Subcutaneous abdominal adipose tissue (tissue), 5 donors: Measurements from ENCODE around the gene PHKA2.

Experiments
- H3K27ac ChIP-seq: one replicate; pipeline ENCODE4 v1.7.0; 2013; ENCODE audit warnings: low read depth, mild to moderate bottlenecking, inconsistent platforms, low read length, moderate library complexity
- H3K27me3 ChIP-seq, 5 donors: one replicate each; pipeline ENCODE4 v1.7.0; 2013; ENCODE audit warnings: low read length in 5 of 5, inconsistent platforms in 1 of 5; ENCODE audit not compliant: control insufficient read depth in 5 of 5, insufficient read depth in 4 of 5
- H3K36me3 ChIP-seq, 5 donors: one replicate each; pipeline ENCODE4 v1.7.0; 2013; ENCODE audit warnings: low read length in 5 of 5; ENCODE audit not compliant: control insufficient read depth in 5 of 5, insufficient read depth in 5 of 5
- H3K4me1 ChIP-seq, 5 donors: one replicate each; pipeline ENCODE4 v1.7.0; 2013; ENCODE audit warnings: low read length in 5 of 5, mild to moderate bottlenecking in 3 of 5, moderate library complexity in 1 of 5; ENCODE audit not compliant: control insufficient read depth in 5 of 5, insufficient read depth in 5 of 5
- H3K4me3 ChIP-seq, 5 donors: one replicate each; pipeline ENCODE4 v1.7.0; 2013; ENCODE audit warnings: low read length in 5 of 5, low read depth in 1 of 5
- H3K9ac ChIP-seq, 5 donors: one replicate each; pipeline ENCODE4 v1.7.0; 2013; ENCODE audit warnings: low read length in 5 of 5, mild to moderate bottlenecking in 4 of 5, moderate library complexity in 3 of 5
- H3K9me3 ChIP-seq, 5 donors: one replicate each; pipeline ENCODE4 v1.7.0; 2013; ENCODE audit warnings: low read length in 5 of 5; ENCODE audit not compliant: control insufficient read depth in 5 of 5
- donor health status: healthy.
- donor health status: healthy.
- donor health status: healthy.
- donor health status: healthy.
- donor health status: healthy.

The PHKA2 gene

GRCh38 chrX:18895189-18895951, 88.5 kb downstream of the PHKA2 start:
- Histone ChIP-seq H3K4me3 (no peak overlapping the region), H3K27me3 (peaks cover 0 to 6% (median 0%) of the 10 kb centered on the region in 5 donors), H3K36me3 (peaks cover 0 to 43% (median 18%) of the 10 kb centered on the region in 5 donors), H3K9me3 (no peaks in the 10 kb centered on the region), H3K9ac (no peak overlapping the region), H3K27ac (peak overlapping the region; percentile 16), H3K4me1 (peaks cover 0 to 31% (median 18%) of the 10 kb centered on the region in 5 donors)

DNA sequence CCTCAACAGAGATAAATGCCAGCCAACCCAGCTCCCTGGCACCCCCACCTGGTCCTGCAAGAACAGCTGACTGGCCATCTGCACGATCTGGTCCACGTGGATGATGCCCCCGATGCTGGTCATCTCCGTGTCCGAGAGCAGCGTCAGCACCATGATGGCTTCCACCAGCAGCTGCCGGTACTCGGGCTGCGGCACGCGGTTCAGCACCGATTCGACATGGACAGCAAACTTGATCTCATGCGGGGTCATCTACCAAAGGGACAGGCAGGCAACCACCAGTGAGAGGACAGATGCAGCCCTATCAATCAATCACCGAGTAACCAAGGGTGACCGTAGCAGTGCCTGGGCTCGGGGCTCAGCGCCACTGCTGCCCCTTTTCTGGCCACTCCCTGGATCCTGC, 89.8 kb downstream of the PHKA2 start:
- H3K36me3 ChIP-seq = peaks cover 0 to 42% (median 18%) of the 10 kb centered on the region in 5 donors
- H3K9me3 ChIP-seq = no peaks in the 10 kb centered on the region
- no peak overlapping the region for H3K4me3 ChIP-seq
- H3K9ac ChIP-seq = no peak overlapping the region
- H3K27ac ChIP-seq = no peak overlapping the region
- H3K27me3 ChIP-seq = peaks cover 0 to 6% (median 0%) of the 10 kb centered on the region in 5 donors
- H3K4me1 ChIP-seq = peaks cover 0 to 35% (median 18%) of the 10 kb centered on the region in 5 donors

DNA sequence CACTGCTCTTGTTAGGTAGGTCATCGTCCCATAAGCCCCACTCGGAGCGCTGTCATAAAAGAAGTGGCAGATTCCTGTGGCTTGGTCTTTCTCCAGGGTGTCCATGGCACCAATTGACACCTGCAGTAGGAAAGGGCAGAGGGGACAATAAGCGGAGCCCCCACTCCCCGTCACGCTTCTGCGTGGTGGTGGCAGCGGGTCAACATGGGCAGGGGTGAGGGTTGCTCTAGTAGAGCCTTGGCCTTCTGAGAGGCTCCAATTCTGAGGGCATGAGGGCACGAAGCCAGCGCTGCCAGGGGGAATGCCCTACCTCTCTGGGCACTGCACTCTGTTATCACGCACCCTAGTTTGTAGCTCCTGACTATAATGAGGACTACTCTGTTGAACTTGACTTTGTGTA, 90.4 kb downstream of the PHKA2 start:
- H3K36me3 ChIP-seq = peaks cover 0 to 36% (median 18%) of the 10 kb centered on the region in 5 donors
- no peaks in the 10 kb centered on the region for H3K9me3 ChIP-seq
- H3K4me3 ChIP-seq = no peak overlapping the region
- peaks cover 0 to 6% (median 0%) of the 10 kb centered on the region in 5 donors for H3K27me3 ChIP-seq
- H3K27ac ChIP-seq = no peak overlapping the region
- peaks cover 0 to 38% (median 18%) of the 10 kb centered on the region in 5 donors for H3K4me1 ChIP-seq
- no peak overlapping the region for H3K9ac ChIP-seq

- Histone ChIP-seq H3K9me3 (no peaks in the 10 kb centered on the region), H3K9ac (no peak overlapping the region), H3K4me3 (no peak overlapping the region), H3K27me3 (peaks cover 0 to 6% (median 0%) of the 10 kb centered on the region in 5 donors), H3K36me3 (peaks cover 0 to 30% (median 18%) of the 10 kb centered on the region in 5 donors), H3K4me1 (peaks cover 0 to 42% (median 22%) of the 10 kb centered on the region in 5 donors), H3K27ac (no peak overlapping the region)
Measured at GRCh38 chrX:18892899-18893298, 91.0 kb downstream of the PHKA2 start.

DNA sequence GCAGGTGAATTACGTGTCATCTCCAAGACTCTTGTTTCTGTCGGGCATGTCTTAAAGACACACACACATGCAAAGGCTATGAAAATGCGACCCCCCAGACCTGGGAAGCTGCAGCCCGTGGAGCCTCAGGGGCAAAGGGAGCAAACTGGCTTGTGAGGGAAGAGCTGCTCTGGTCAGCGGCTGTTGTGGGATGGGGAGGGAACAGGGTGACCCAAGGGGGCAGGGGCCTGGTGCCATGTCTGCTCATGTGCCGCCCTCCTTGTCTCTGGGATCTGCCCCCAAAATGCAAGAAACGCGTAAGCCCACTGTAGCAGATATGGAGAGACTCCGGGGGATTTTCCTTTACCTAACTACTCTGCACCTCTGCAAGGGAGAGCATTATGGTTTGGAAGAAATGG, 92.4 kb downstream of the PHKA2 start:
- H3K27ac ChIP-seq = no peak overlapping the region
- no peak overlapping the region for H3K4me3 ChIP-seq
- no peaks in the 10 kb centered on the region for H3K9me3 ChIP-seq
- H3K9ac ChIP-seq = no peak overlapping the region
- peaks cover 0 to 18% (median 12%) of the 10 kb centered on the region in 5 donors for H3K36me3 ChIP-seq
- peaks cover 0 to 6% (median 4%) of the 10 kb centered on the region in 5 donors for H3K27me3 ChIP-seq
- peaks cover 0 to 50% (median 35%) of the 10 kb centered on the region in 5 donors for H3K4me1 ChIP-seq

DNA sequence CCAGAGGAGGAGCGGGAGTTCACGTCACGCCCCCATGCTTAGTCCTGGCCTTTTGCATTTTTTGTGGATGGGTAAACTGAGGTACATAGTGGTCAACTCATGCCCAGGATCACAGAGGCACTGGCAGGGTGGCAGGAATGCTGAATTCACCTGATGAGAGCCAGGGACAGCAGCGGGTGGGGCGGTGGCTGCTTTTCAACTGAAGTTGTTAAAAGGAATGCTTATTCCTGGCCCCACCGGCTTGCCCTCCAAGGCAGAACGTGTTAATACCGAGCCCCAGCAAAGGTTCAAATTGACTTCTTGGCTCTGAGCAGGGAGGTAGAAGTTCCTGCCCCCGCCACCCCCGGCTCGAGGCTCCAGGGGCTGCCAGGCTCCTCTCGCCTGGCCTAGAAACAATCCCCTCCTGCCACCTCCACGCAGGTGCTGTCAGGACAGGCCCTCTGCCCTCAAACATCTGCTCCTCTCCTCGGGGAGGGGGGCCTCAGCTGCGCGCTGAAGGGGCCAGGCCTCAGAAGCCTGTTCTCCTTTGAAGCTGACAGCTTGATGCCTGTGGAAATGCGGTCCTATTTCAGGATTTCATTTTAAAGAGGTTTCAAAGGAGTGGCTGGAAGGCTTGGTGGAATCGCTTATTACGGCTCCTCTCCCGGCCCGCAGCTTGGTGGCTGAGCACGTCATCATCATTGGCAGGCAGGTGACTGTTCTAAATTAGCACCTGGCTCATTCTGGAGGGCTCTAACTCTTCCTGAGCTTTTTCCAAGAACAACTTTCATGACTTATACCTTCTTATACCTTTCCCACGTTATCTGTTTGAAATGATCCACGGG, 93.0 kb downstream of the PHKA2 start:
- H3K27ac ChIP-seq = no peak overlapping the region
- no peaks in the 10 kb centered on the region for H3K9me3 ChIP-seq
- H3K4me3 ChIP-seq = no peak overlapping the region
- no peak overlapping the region for H3K9ac ChIP-seq
- peaks cover 0 to 8% (median 4%) of the 10 kb centered on the region in 5 donors for H3K27me3 ChIP-seq
- peaks cover 0 to 16% (median 12%) of the 10 kb centered on the region in 5 donors for H3K36me3 ChIP-seq
- peaks cover 0 to 50% (median 34%) of the 10 kb centered on the region in 5 donors for H3K4me1 ChIP-seq

- no peak overlapping the region for H3K27ac ChIP-seq
- H3K4me1 ChIP-seq = peaks cover 0 to 47% (median 31%) of the 10 kb centered on the region in 5 donors
- H3K9ac ChIP-seq = no peak overlapping the region
- no peak overlapping the region for H3K4me3 ChIP-seq
- no peaks in the 10 kb centered on the region for H3K9me3 ChIP-seq
- peaks cover 0 to 16% (median 12%) of the 10 kb centered on the region in 5 donors for H3K36me3 ChIP-seq
- peaks cover 0 to 8% (median 6%) of the 10 kb centered on the region in 5 donors for H3K27me3 ChIP-seq
Measured at GRCh38 chrX:18890049-18890381, 93.9 kb downstream of the PHKA2 start.

DNA sequence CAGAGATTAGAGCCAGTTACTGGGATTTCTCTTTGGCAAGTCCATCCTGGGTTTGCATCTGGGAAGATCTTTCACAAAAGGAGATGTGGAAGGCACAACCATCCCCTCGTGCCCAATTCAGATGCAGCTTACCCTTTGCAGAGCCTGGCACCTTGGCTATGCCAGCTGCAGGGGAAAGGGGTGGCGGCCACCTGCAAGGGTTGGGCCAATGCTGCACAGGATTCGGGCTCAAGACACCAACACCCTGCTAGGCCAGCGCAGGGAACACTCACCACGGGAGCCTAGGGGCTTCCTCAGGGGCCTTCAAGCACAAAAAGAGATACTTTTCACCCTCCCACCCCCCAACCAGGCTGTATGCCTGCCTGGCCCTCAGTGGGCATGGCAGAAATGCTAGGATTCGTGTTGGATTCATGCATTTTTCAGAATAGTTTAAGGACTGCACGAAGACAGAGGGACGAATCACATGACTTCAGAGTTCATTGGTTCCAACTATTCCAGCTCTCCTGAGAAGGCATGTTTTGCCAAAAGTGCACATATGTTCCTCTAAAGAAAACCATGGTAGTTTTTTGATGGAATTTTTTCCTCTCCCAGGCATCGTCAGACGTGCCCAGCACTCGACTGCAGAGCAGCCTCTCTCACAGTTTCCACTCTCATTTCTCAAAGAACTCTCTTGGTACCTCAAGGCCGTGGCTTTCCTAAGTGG, 94.4 kb downstream of the PHKA2 start:
- Histone ChIP-seq H3K36me3 (peaks cover 0 to 16% (median 12%) of the 10 kb centered on the region in 5 donors), H3K9me3 (no peaks in the 10 kb centered on the region), H3K4me1 (peaks cover 0 to 42% (median 27%) of the 10 kb centered on the region in 5 donors), H3K4me3 (no peak overlapping the region), H3K27ac (no peak overlapping the region), H3K9ac (no peak overlapping the region), H3K27me3 (peaks cover 0 to 10% (median 7%) of the 10 kb centered on the region in 5 donors)

GRCh38 chrX:18888281-18888680, 95.6 kb downstream of the PHKA2 start:
- Histone ChIP-seq H3K27me3 (peaks cover 0 to 10% (median 9%) of the 10 kb centered on the region in 5 donors), H3K9ac (no peak overlapping the region), H3K36me3 (peaks cover 0 to 7% (median 6%) of the 10 kb centered on the region in 5 donors), H3K4me3 (no peak overlapping the region), H3K9me3 (no peaks in the 10 kb centered on the region), H3K4me1 (peaks cover 0 to 40% (median 27%) of the 10 kb centered on the region in 5 donors), H3K27ac (no peak overlapping the region)
